ENCODE results near the gene SCG5.

SCG5 gene

DNA sequence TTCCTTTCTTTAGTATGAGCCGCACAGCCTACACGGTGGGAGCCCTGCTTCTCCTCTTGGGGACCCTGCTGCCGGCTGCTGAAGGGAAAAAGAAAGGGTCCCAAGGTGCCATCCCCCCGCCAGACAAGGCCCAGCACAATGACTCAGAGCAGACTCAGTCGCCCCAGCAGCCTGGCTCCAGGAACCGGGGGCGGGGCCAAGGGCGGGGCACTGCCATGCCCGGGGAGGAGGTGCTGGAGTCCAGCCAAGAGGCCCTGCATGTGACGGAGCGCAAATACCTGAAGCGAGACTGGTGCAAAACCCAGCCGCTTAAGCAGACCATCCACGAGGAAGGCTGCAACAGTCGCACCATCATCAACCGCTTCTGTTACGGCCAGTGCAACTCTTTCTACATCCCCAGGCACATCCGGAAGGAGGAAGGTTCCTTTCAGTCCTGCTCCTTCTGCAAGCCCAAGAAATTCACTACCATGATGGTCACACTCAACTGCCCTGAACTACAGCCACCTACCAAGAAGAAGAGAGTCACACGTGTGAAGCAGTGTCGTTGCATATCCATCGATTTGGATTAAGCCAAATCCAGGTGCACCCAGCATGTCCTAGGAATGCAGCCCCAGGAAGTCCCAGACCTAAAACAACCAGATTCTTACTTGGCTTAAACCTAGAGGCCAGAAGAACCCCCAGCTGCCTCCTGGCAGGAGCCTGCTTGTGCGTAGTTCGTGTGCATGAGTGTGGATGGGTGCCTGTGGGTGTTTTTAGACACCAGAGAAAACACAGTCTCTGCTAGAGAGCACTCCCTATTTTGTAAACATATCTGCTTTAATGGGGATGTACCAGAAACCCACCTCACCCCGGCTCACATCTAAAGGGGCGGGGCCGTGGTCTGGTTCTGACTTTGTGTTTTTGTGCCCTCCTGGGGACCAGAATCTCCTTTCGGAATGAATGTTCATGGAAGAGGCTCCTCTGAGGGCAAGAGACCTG, 89.5 kb downstream of the SCG5 start:
- Mint-ChIP-seq H3K36me3 (ENCODE audit: low read depth) (peaks cover 100% of the 10 kb centered on the region), H3K4me3 (peak overlapping the region; percentile 34), H3K9me3 (peaks cover 69% of the 10 kb centered on the region), H3K27ac (no peak overlapping the region), H3K4me1 (peaks cover 48% of the 10 kb centered on the region), H3K27me3 (ENCODE audit: low read depth, poor library complexity) (peaks cover 3% of the 10 kb centered on the region)
- DNase-seq = peak; percentile 53
- TF ChIP-seq, protein P1, sequence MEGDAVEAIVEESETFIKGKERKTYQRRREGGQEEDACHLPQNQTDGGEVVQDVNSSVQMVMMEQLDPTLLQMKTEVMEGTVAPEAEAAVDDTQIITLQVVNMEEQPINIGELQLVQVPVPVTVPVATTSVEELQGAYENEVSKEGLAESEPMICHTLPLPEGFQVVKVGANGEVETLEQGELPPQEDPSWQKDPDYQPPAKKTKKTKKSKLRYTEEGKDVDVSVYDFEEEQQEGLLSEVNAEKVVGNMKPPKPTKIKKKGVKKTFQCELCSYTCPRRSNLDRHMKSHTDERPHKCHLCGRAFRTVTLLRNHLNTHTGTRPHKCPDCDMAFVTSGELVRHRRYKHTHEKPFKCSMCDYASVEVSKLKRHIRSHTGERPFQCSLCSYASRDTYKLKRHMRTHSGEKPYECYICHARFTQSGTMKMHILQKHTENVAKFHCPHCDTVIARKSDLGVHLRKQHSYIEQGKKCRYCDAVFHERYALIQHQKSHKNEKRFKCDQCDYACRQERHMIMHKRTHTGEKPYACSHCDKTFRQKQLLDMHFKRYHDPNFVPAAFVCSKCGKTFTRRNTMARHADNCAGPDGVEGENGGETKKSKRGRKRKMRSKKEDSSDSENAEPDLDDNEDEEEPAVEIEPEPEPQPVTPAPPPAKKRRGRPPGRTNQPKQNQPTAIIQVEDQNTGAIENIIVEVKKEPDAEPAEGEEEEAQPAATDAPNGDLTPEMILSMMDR (IDR thresholded peaks at IDR 0.05) = no peak

DNA sequence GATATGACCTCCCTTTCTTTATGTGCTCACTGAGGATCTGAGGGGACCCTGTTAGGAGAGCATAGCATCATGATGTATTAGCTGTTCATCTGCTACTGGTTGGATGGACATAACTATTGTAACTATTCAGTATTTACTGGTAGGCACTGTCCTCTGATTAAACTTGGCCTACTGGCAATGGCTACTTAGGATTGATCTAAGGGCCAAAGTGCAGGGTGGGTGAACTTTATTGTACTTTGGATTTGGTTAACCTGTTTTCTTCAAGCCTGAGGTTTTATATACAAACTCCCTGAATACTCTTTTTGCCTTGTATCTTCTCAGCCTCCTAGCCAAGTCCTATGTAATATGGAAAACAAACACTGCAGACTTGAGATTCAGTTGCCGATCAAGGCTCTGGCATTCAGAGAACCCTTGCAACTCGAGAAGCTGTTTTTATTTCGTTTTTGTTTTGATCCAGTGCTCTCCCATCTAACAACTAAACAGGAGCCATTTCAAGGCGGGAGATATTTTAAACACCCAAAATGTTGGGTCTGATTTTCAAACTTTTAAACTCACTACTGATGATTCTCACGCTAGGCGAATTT, 91.2 kb downstream of the SCG5 start:
- peaks cover 48% of the 10 kb centered on the region for H3K4me1 Mint-ChIP-seq
- TF ChIP-seq, protein P1 (IDR thresholded peaks at IDR 0.05) = no peak
- peaks cover 68% of the 10 kb centered on the region for H3K9me3 Mint-ChIP-seq
- no peak for DNase-seq
- peaks cover 99% of the 10 kb centered on the region for H3K36me3 Mint-ChIP-seq (ENCODE audit: low read depth)
- H3K27ac Mint-ChIP-seq = peak overlapping the region; percentile 63
- peaks cover 3% of the 10 kb centered on the region for H3K27me3 Mint-ChIP-seq (ENCODE audit: low read depth, poor library complexity)
- H3K4me3 Mint-ChIP-seq = no peak overlapping the region

DNA sequence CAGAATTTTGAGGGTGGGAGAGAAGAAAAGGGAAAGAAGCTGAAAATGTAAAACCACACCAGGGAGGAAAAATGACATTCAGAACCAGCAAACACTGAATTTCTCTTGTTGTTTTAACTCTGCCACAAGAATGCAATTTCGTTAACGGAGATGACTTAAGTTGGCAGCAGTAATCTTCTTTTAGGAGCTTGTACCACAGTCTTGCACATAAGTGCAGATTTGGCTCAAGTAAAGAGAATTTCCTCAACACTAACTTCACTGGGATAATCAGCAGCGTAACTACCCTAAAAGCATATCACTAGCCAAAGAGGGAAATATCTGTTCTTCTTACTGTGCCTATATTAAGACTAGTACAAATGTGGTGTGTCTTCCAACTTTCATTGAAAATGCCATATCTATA, 91.8 kb downstream of the SCG5 start:
- Mint-ChIP-seq H3K4me3 (no peak overlapping the region), H3K4me1 (peaks cover 48% of the 10 kb centered on the region), H3K27ac (no peak overlapping the region), H3K36me3 (ENCODE audit: low read depth) (peaks cover 93% of the 10 kb centered on the region), H3K9me3 (peaks cover 63% of the 10 kb centered on the region), H3K27me3 (ENCODE audit: low read depth, poor library complexity) (peaks cover 3% of the 10 kb centered on the region)
- DNase-seq = no peak
- TF ChIP-seq, protein P1 (IDR thresholded peaks at IDR 0.05) = no peak

DNA sequence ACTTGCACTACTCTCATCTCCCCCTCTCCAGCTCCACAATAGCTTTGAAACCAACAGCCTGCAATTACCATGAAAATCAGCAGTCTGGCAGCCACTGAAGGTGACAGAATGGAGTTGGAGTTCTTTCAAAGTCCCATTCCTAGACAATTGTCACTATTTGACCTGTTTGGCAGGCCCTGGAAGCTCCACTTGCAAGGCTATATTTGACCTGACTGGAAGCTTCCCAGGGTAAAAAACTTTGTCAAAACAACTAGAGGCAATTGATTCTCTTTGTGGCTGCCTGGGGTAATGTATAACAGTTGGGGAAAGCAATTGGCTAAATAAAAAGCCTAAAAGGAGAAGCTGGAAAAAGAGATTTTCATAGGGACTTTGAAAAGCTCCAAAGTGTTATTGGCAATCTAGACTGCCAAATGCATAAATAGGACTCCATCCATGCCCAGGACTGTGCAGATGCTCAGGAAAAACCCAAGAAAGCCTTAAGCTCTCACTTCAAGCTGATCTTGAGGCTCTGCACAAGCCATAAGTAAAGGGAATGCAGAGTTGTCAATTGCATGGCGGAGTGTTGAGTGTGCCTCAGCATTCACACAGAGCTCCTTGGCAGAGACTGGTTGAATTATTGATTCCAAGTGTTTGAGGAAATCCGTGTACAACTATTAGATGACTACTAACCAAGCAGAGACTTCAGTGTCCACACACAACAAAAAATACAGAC, 94.6 kb downstream of the SCG5 start:
- no peak overlapping the region for H3K4me3 Mint-ChIP-seq
- H3K27me3 Mint-ChIP-seq (ENCODE audit: low read depth, poor library complexity) = peaks cover 3% of the 10 kb centered on the region
- peaks cover 67% of the 10 kb centered on the region for H3K9me3 Mint-ChIP-seq
- TF ChIP-seq, protein P1 (IDR thresholded peaks at IDR 0.05) = no peak
- no peak overlapping the region for H3K27ac Mint-ChIP-seq
- DNase-seq = no peak
- peaks cover 21% of the 10 kb centered on the region for H3K4me1 Mint-ChIP-seq
- H3K36me3 Mint-ChIP-seq (ENCODE audit: low read depth) = peaks cover 84% of the 10 kb centered on the region

DNA sequence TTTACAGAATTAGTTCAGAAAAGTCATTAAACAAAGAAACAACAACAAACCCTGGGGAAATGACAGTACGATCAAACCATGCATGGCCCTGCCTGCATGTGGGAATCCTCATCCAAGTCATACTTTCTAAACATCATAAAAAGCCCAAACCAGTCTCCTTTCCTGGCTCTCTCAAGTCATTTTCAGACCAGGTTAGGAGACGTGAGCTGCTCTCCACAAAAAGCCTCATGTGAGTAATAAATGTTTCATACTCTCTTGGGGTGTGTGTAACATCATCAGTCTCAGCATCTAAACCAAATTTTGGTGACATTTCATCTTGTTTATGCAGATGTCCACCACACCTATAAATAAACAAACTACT, 95.2 kb downstream of the SCG5 start:
- TF ChIP-seq, protein P1 (IDR thresholded peaks at IDR 0.05) = no peak
- H3K4me3 Mint-ChIP-seq = no peak overlapping the region
- peaks cover 15% of the 10 kb centered on the region for H3K4me1 Mint-ChIP-seq
- peaks cover 82% of the 10 kb centered on the region for H3K36me3 Mint-ChIP-seq (ENCODE audit: low read depth)
- H3K27ac Mint-ChIP-seq = peak overlapping the region; percentile 85
- H3K9me3 Mint-ChIP-seq = peaks cover 72% of the 10 kb centered on the region
- DNase-seq = no peak
- peaks cover 3% of the 10 kb centered on the region for H3K27me3 Mint-ChIP-seq (ENCODE audit: low read depth, poor library complexity)
